ENCODE measurements around the gene HOXA1. TPM values are rescaled to one million over a fixed set of nuclear protein-coding genes. Genes with fewer than 3 reads are reported as not detected.

HOXA1 gene
- total and polyA plus RNA-seq, 2 of the 4 experiments (the other 2 are of a cell fraction) = 0.54 to 1.8 TPM

- TF ChIP-seq RFX5 (IDR thresholded peaks at IDR 0.05; ENCODE audit: low read depth, low read length) (no peak), BHLHE40 (IDR thresholded peaks at IDR 0.05; ENCODE audit: low read depth, low read length) (no peak), CEBPB (IDR thresholded peaks at IDR 0.05; ENCODE audit: low read depth, low read length) (no peak)
These were observed 45.5 kb upstream of the HOXA1 start (continued) for GRCh38 chr7:27141137-27141922.

GRCh38 chr7:27140126-27140857 lies 44.5 kb upstream of the HOXA1 start:
- Histone ChIP-seq H2BK120ac (ENCODE audit: low read depth, low read length) (peak overlapping the region; percentile 93), H3K4me3 (ENCODE audit: insufficient read depth, low read depth, low read length) (peak overlapping the region; percentile 30), H4K20me1 (ENCODE audit: insufficient read depth, low read length) (no peaks in the 10 kb centered on the region), H4K91ac (ENCODE audit: insufficient read depth, low read depth, low read length) (peak overlapping the region; percentile 90), H2AK5ac (ENCODE audit: low read depth, low read length) (peak overlapping the region; percentile 42), H2BK5ac (ENCODE audit: low read depth, low read length, poor library complexity, severe bottlenecking) (peak overlapping the region; percentile 35), H3K14ac (replicated peaks; ENCODE audit: low read depth, low read length) (peak overlapping the region; percentile 92), H4K8ac (ENCODE audit: low read depth in 2 of 2, low read length in 2 of 2) (peak overlapping the region; percentile 69 to 87), H3K9ac (ENCODE audit: low read depth, low read length) (peak overlapping the region; percentile 89), H3K56ac (ENCODE audit: extremely low read depth, insufficient read depth, low read length) (peak overlapping the region; percentile 83), H3K4me1 (ENCODE audit: control insufficient read depth, insufficient read depth, low read length) (peaks cover 15% of the 10 kb centered on the region), H3K79me1 (ENCODE audit: low read depth in 1 of 2, low read length in 2 of 2) (peaks cover 0 to 31% of the 10 kb centered on the region in 2 experiments; a peak in 2 of 4 replicates), H3K27ac (ENCODE audit: insufficient read depth, low read length) (peak overlapping the region; percentile 94), H3K36me3 (ENCODE audit: control insufficient read depth, insufficient read depth, low read length) (peaks cover 9% of the 10 kb centered on the region), H3K4ac (ENCODE audit: low read depth, low read length) (peak overlapping the region; percentile 93), H3K9me3 (ENCODE audit: control insufficient read depth, insufficient read depth, low read length) (no peaks in the 10 kb centered on the region), H2BK20ac (ENCODE audit: low read depth, low read length) (peak overlapping the region; percentile 63), H3K23ac (ENCODE audit: low read depth, low read length) (peak overlapping the region; percentile 97), H2AK9ac (replicated peaks; ENCODE audit: low read depth, low read length, poor library complexity) (peak overlapping the region; percentile 63), H3K18ac (ENCODE audit: low read depth, low read length) (peak overlapping the region; percentile 95), H3K4me2 (ENCODE audit: low read depth, low read length) (peak overlapping the region; percentile 94), H2BK15ac (ENCODE audit: low read depth, low read length) (peak overlapping the region; percentile 97; the same call in 2 of the 3 replicates), H3K27me3 (ENCODE audit: control insufficient read depth, insufficient read depth, low read length) (no peaks in the 10 kb centered on the region), H3K9me1 (ENCODE audit: insufficient read depth, low read length) (no peaks in the 10 kb centered on the region), H2AFZ (replicated peaks; ENCODE audit: low read length, poor library complexity) (peak overlapping the region; percentile 87), H4K5ac (ENCODE audit: low read depth, low read length) (peak overlapping the region; percentile 97)
- dilution Hi-C loops (cut with HindIII; ENCODE audit: low sequenced_read_pairs, unreplicated experiment) = no loop called here
- CTCF ChIA-PET = interaction anchor here (0.6 to 1.2 kb wide), 3 partner anchors 9 to 459 kb away, joined by 3 to 5 read pairs (median 4); partner anchors contain the start of gene HOXA4
- ATAC-seq (ENCODE audit: low read depth) (no peak), DNase-seq (no peak)
- BruUV-seq (replicated peaks) = no TSS peak
- intact Hi-C loops (cut with micrococcal nuclease) = loop anchor here (5.0 kb wide), 1 partner anchor 1248 kb away; no protein-coding TSS in a partner anchor
- POLR2A ChIA-PET (ENCODE audit: unreplicated experiment) = no interaction called here
- in situ Hi-C loops (cut with MboI; ENCODE audit: low sequenced_read_pairs) = loop anchor here (5.0 to 10.0 kb wide), 3 partner anchors 38 to 945 kb away; partner anchors contain the start of gene HOXA2
- 13% methylated on average over 3 of the region's 15 CpGs; no CpG with 5 or more reads in 1 of the 2 experiments for WGBS, 2 experiments (ENCODE audit: extremely low coverage in 2 of 2, insufficient read length in 1 of 2)
- TF ChIP-seq NFE2L2 (IDR thresholded peaks at IDR 0.05; ENCODE audit: low read depth, low read length) (no peak), ELK1 (IDR thresholded peaks at IDR 0.05; ENCODE audit: borderline replicate concordance, low read depth, low read length) (no peak), RCOR1 (IDR thresholded peaks at IDR 0.05; ENCODE audit: insufficient replicate concordance, low read length) (no peak), CHD1 (IDR thresholded peaks at IDR 0.05; ENCODE audit: low read depth, low read length) (peak; percentile 20; the same call in 1 of the 2 replicates), USF2 (IDR thresholded peaks at IDR 0.05; ENCODE audit: low read depth, low read length) (peak; percentile 84), MAFK (IDR thresholded peaks at IDR 0.05; ENCODE audit: low read depth, low read length) (no peak), POLR2A (IDR thresholded peaks at IDR 0.05; ENCODE audit: low read depth, low read length) (no peak), MXI1 (IDR thresholded peaks at IDR 0.05; ENCODE audit: borderline replicate concordance, low read depth, low read length) (no peak), CEBPB (IDR thresholded peaks at IDR 0.05; ENCODE audit: low read depth, low read length) (peak; percentile 31; the same call in 1 of the 2 replicates), SMC3 (IDR thresholded peaks at IDR 0.05; ENCODE audit: low read depth, low read length) (no peak)

Measured in IMR-90 (cell line).